ENCODE data around the gene PAQR9.

The PAQR9 gene

GRCh38 chr3:142930463-142930862 is 33.0 kb downstream of the PAQR9 start:
- Histone ChIP-seq H3K36me3 (ENCODE audit: control insufficient read depth, insufficient read depth, low read length) (no peaks in the 10 kb centered on the region), H3K4me3 (ENCODE audit: low read depth, low read length) (no peak overlapping the region), H3K9me3 (ENCODE audit: control insufficient read depth, insufficient read depth, low read length) (no peaks in the 10 kb centered on the region), H3K9ac (ENCODE audit: low read depth, low read length) (no peak overlapping the region), H3K4me1 (ENCODE audit: control insufficient read depth, insufficient read depth, low read length) (no peaks in the 10 kb centered on the region), H3K27me3 (ENCODE audit: control insufficient read depth, insufficient read depth, low read length) (no peaks in the 10 kb centered on the region)

GRCh38 chr3:142929890-142930289 is 33.6 kb downstream of the PAQR9 start:
- no peaks in the 10 kb centered on the region for H3K27me3 ChIP-seq (ENCODE audit: control insufficient read depth, insufficient read depth, low read length)
- H3K9me3 ChIP-seq (ENCODE audit: control insufficient read depth, insufficient read depth, low read length): no peaks in the 10 kb centered on the region
- no peak overlapping the region for H3K9ac ChIP-seq (ENCODE audit: low read depth, low read length)
- no peaks in the 10 kb centered on the region for H3K4me1 ChIP-seq (ENCODE audit: control insufficient read depth, insufficient read depth, low read length)
- no peak overlapping the region for H3K4me3 ChIP-seq (ENCODE audit: low read depth, low read length)
- H3K36me3 ChIP-seq (ENCODE audit: control insufficient read depth, insufficient read depth, low read length): no peaks in the 10 kb centered on the region

- no peaks in the 10 kb centered on the region for H3K36me3 ChIP-seq (ENCODE audit: control insufficient read depth, insufficient read depth, low read length)
- H3K4me3 ChIP-seq (ENCODE audit: low read depth, low read length): no peak overlapping the region
- no peak overlapping the region for H3K9ac ChIP-seq (ENCODE audit: low read depth, low read length)
- H3K9me3 ChIP-seq (ENCODE audit: control insufficient read depth, insufficient read depth, low read length): no peaks in the 10 kb centered on the region
- H3K4me1 ChIP-seq (ENCODE audit: control insufficient read depth, insufficient read depth, low read length): no peaks in the 10 kb centered on the region
- no peaks in the 10 kb centered on the region for H3K27me3 ChIP-seq (ENCODE audit: control insufficient read depth, insufficient read depth, low read length)
These were observed 34.4 kb downstream of the PAQR9 start for GRCh38 chr3:142929109-142929508.

GRCh38 chr3:142926368-142926944 is 37.0 kb downstream of the PAQR9 start:
- H3K9me3 ChIP-seq (ENCODE audit: control insufficient read depth, insufficient read depth, low read length): no peaks in the 10 kb centered on the region
- H3K4me3 ChIP-seq (ENCODE audit: low read depth, low read length): no peak overlapping the region
- no peaks in the 10 kb centered on the region for H3K27me3 ChIP-seq (ENCODE audit: control insufficient read depth, insufficient read depth, low read length)
- no peaks in the 10 kb centered on the region for H3K4me1 ChIP-seq (ENCODE audit: control insufficient read depth, insufficient read depth, low read length)
- no peak overlapping the region for H3K9ac ChIP-seq (ENCODE audit: low read depth, low read length)
- no peaks in the 10 kb centered on the region for H3K36me3 ChIP-seq (ENCODE audit: control insufficient read depth, insufficient read depth, low read length)

- Histone ChIP-seq H3K9me3 (ENCODE audit: control insufficient read depth, insufficient read depth, low read length) (no peaks in the 10 kb centered on the region), H3K27me3 (ENCODE audit: control insufficient read depth, insufficient read depth, low read length) (no peaks in the 10 kb centered on the region), H3K36me3 (ENCODE audit: control insufficient read depth, insufficient read depth, low read length) (no peaks in the 10 kb centered on the region), H3K4me1 (ENCODE audit: control insufficient read depth, insufficient read depth, low read length) (no peaks in the 10 kb centered on the region), H3K9ac (ENCODE audit: low read depth, low read length) (no peak overlapping the region), H3K4me3 (ENCODE audit: low read depth, low read length) (no peak overlapping the region)
These were observed 38.3 kb downstream of the PAQR9 start for GRCh38 chr3:142925140-142925539.

- H3K36me3 ChIP-seq (ENCODE audit: control insufficient read depth, insufficient read depth, low read length): no peaks in the 10 kb centered on the region
- H3K9ac ChIP-seq (ENCODE audit: low read depth, low read length): no peak overlapping the region
- H3K9me3 ChIP-seq (ENCODE audit: control insufficient read depth, insufficient read depth, low read length): no peaks in the 10 kb centered on the region
- H3K27me3 ChIP-seq (ENCODE audit: control insufficient read depth, insufficient read depth, low read length): no peaks in the 10 kb centered on the region
- H3K4me3 ChIP-seq (ENCODE audit: low read depth, low read length): no peak overlapping the region
- no peaks in the 10 kb centered on the region for H3K4me1 ChIP-seq (ENCODE audit: control insufficient read depth, insufficient read depth, low read length)
These were observed 39.8 kb downstream of the PAQR9 start for GRCh38 chr3:142923694-142924093.

GRCh38 chr3:142916605-142917004 is 46.9 kb downstream of the PAQR9 start:
- Histone ChIP-seq H3K36me3 (ENCODE audit: control insufficient read depth, insufficient read depth, low read length) (no peaks in the 10 kb centered on the region), H3K27me3 (ENCODE audit: control insufficient read depth, insufficient read depth, low read length) (no peaks in the 10 kb centered on the region), H3K9me3 (ENCODE audit: control insufficient read depth, insufficient read depth, low read length) (no peaks in the 10 kb centered on the region), H3K4me3 (ENCODE audit: low read depth, low read length) (no peak overlapping the region), H3K4me1 (ENCODE audit: control insufficient read depth, insufficient read depth, low read length) (no peaks in the 10 kb centered on the region), H3K9ac (ENCODE audit: low read depth, low read length) (no peak overlapping the region)

- Histone ChIP-seq H3K36me3 (ENCODE audit: control insufficient read depth, insufficient read depth, low read length) (no peaks in the 10 kb centered on the region), H3K4me1 (ENCODE audit: control insufficient read depth, insufficient read depth, low read length) (no peaks in the 10 kb centered on the region), H3K27me3 (ENCODE audit: control insufficient read depth, insufficient read depth, low read length) (no peaks in the 10 kb centered on the region), H3K9ac (ENCODE audit: low read depth, low read length) (no peak overlapping the region), H3K4me3 (ENCODE audit: low read depth, low read length) (no peak overlapping the region), H3K9me3 (ENCODE audit: control insufficient read depth, insufficient read depth, low read length) (no peaks in the 10 kb centered on the region)
These were observed 47.8 kb downstream of the PAQR9 start for GRCh38 chr3:142915636-142916035.

GRCh38 chr3:142914286-142914811 is 49.1 kb downstream of the PAQR9 start:
- Histone ChIP-seq H3K27me3 (ENCODE audit: control insufficient read depth, insufficient read depth, low read length) (no peaks in the 10 kb centered on the region), H3K4me1 (ENCODE audit: control insufficient read depth, insufficient read depth, low read length) (no peaks in the 10 kb centered on the region), H3K4me3 (ENCODE audit: low read depth, low read length) (no peak overlapping the region), H3K36me3 (ENCODE audit: control insufficient read depth, insufficient read depth, low read length) (no peaks in the 10 kb centered on the region), H3K9ac (ENCODE audit: low read depth, low read length) (no peak overlapping the region), H3K9me3 (ENCODE audit: control insufficient read depth, insufficient read depth, low read length) (no peaks in the 10 kb centered on the region)

- H3K9ac ChIP-seq (ENCODE audit: low read depth, low read length): no peak overlapping the region
- H3K4me1 ChIP-seq (ENCODE audit: control insufficient read depth, insufficient read depth, low read length): no peaks in the 10 kb centered on the region
- H3K9me3 ChIP-seq (ENCODE audit: control insufficient read depth, insufficient read depth, low read length): no peaks in the 10 kb centered on the region
- no peaks in the 10 kb centered on the region for H3K36me3 ChIP-seq (ENCODE audit: control insufficient read depth, insufficient read depth, low read length)
- no peak overlapping the region for H3K4me3 ChIP-seq (ENCODE audit: low read depth, low read length)
- H3K27me3 ChIP-seq (ENCODE audit: control insufficient read depth, insufficient read depth, low read length): no peaks in the 10 kb centered on the region
These were observed 50.0 kb downstream of the PAQR9 start for GRCh38 chr3:142913432-142913831.

- H3K36me3 ChIP-seq (ENCODE audit: control insufficient read depth, insufficient read depth, low read length): no peaks in the 10 kb centered on the region
- no peak overlapping the region for H3K9ac ChIP-seq (ENCODE audit: low read depth, low read length)
- no peaks in the 10 kb centered on the region for H3K4me1 ChIP-seq (ENCODE audit: control insufficient read depth, insufficient read depth, low read length)
- H3K27me3 ChIP-seq (ENCODE audit: control insufficient read depth, insufficient read depth, low read length): no peaks in the 10 kb centered on the region
- no peaks in the 10 kb centered on the region for H3K9me3 ChIP-seq (ENCODE audit: control insufficient read depth, insufficient read depth, low read length)
- H3K4me3 ChIP-seq (ENCODE audit: low read depth, low read length): no peak overlapping the region
These were observed 50.9 kb downstream of the PAQR9 start for GRCh38 chr3:142912402-142913172.
